Activated CD4-positive, alpha-beta memory T cell treated with anti-CD3 and anti-CD28 coated beads, Interleukin-2, amount 10 ng/mL, durations not matched to agents 7 days and 5 days (primary cell): Measurements from ENCODE around the gene HES4. TPM values are rescaled to one million over a fixed set of nuclear protein-coding genes. Genes with fewer than 3 reads are reported as not detected.

ENCODE experiments used
- CTCF ChIA-PET: fragments of 350-600 bp; sonication (Branson Sonifier 250); formaldehyde crosslinking; loops from one replicate; lab custom pipeline; 2021; ENCODE audit warnings: antibody characterized with exemption, inconsistent platforms; lab: Charles Lee
- POLR2A ChIA-PET: fragments of 350-600 bp; sonication (Branson Sonifier 250); formaldehyde crosslinking; loops from one replicate; lab custom pipeline; 2021; ENCODE audit warnings: antibody characterized with exemption; lab: Charles Lee
- DNase-seq: peaks from one replicate; pipeline ENCODE4 v3.0.0-alpha.2; 2020
- H3K27ac Mint-ChIP-seq: one replicate; pipeline ENCODE4 v1.8.0; 2021; ENCODE audit warnings: mild to moderate bottlenecking, mixed read lengths
- H3K27me3 Mint-ChIP-seq: one replicate; pipeline ENCODE4 v1.8.0; 2021; ENCODE audit warnings: mixed read lengths
- H3K36me3 Mint-ChIP-seq: one replicate; pipeline ENCODE4 v1.8.0; 2021; ENCODE audit warnings: low read depth, mixed read lengths
- H3K4me1 Mint-ChIP-seq: one replicate; pipeline ENCODE4 v1.8.0; 2021; ENCODE audit warnings: mixed read lengths
- H3K4me3 Mint-ChIP-seq: one replicate; pipeline ENCODE4 v1.8.0; 2021; ENCODE audit warnings: mild to moderate bottlenecking, mixed read lengths
- H3K9me3 Mint-ChIP-seq: one replicate; pipeline ENCODE4 v1.8.0; 2021; ENCODE audit warnings: mixed read lengths
- total RNA-seq, 2 experiments: library from RNA; stranded (reverse); gene quantifications; one replicate each; pipeline ENCODE4 v1.2.3, GENCODE V29; 2021

Gene HES4
- total RNA-seq, 2 experiments from 2014 or later, result 0.23 TPM; not detected in 1

GRCh38 chr1:969260-969855 is 30.5 kb downstream of the HES4 start:
- Mint-ChIP-seq H3K4me3 (no peak overlapping the region), H3K36me3 (peaks cover 6% of the 10 kb centered on the region), H3K27ac (no peak overlapping the region), H3K9me3 (peaks cover 7% of the 10 kb centered on the region), H3K27me3 (peaks cover 8% of the 10 kb centered on the region), H3K4me1 (peaks cover 17% of the 10 kb centered on the region)
- POLR2A ChIA-PET, result no interaction called here
- no peak for DNase-seq
- CTCF ChIA-PET, result no interaction called here

- POLR2A ChIA-PET, result interaction anchor here (0.9 to 2.2 kb wide), 6 partner anchors 8 to 47 kb away, joined by 4 to 12 read pairs (median 6); partner anchors contain the start of genes ISG15 and NOC2L
- Mint-ChIP-seq H3K9me3 (peaks cover 7% of the 10 kb centered on the region), H3K27ac (no peak overlapping the region), H3K36me3 (peaks cover 10% of the 10 kb centered on the region), H3K4me3 (no peak overlapping the region), H3K4me1 (peaks cover 17% of the 10 kb centered on the region), H3K27me3 (peaks cover 8% of the 10 kb centered on the region)
- CTCF ChIA-PET, result interaction anchor here (1.3 to 2.5 kb wide), 2 partner anchors 8 to 17 kb away, joined by 3 to 12 read pairs; no protein-coding TSS in a partner anchor
- no peak for DNase-seq
These were observed 32.2 kb downstream of the HES4 start for GRCh38 chr1:967466-968343.

- Mint-ChIP-seq H3K9me3 (peaks cover 7% of the 10 kb centered on the region), H3K27ac (peak overlapping the region; percentile 83), H3K4me1 (peaks cover 20% of the 10 kb centered on the region), H3K4me3 (peak overlapping the region; percentile 82), H3K36me3 (peaks cover 14% of the 10 kb centered on the region), H3K27me3 (peaks cover 8% of the 10 kb centered on the region)
- POLR2A ChIA-PET, result interaction anchor here (1.0 to 2.2 kb wide), 6 partner anchors 8 to 61 kb away, joined by 3 to 12 read pairs (median 6); partner anchors contain the start of genes ISG15 and NOC2L
- CTCF ChIA-PET, result interaction anchor here (1.0 to 2.5 kb wide), 4 partner anchors 9 to 97 kb away, joined by 5 to 12 read pairs (median 6); partner anchors contain the start of gene PERM1
- DNase-seq, result peak; percentile 87
These were observed 33.1 kb downstream of the HES4 start for GRCh38 chr1:966704-967300.

- Mint-ChIP-seq H3K9me3 (peaks cover 7% of the 10 kb centered on the region), H3K36me3 (peaks cover 14% of the 10 kb centered on the region), H3K27me3 (peaks cover 8% of the 10 kb centered on the region), H3K27ac (peak within 1 kb of the TSS; percentile 83), H3K4me3 (peak within 1 kb of the TSS; percentile 82), H3K4me1 (peaks cover 25% of the 10 kb centered on the region)
- peak; percentile 61 for DNase-seq
- POLR2A ChIA-PET, result interaction anchor here (1.0 to 2.2 kb wide), 5 partner anchors 7 to 61 kb away, joined by 3 to 12 read pairs (median 6); partner anchors contain the start of genes ISG15 and NOC2L
- CTCF ChIA-PET, result interaction anchor here (1.0 to 2.5 kb wide), 4 partner anchors 10 to 97 kb away, joined by 5 to 12 read pairs (median 6); partner anchors contain the start of gene PERM1
These were observed 33.7 kb downstream of the HES4 start, which contains the start of gene PLEKHN1 for GRCh38 chr1:966135-966703. PLEKHN1 (plus strand) TSS chr1:966482; CDS start chr1:966532, 50 bp downstream.

- ChIA-PET CTCF (interaction anchor here (2.4 kb wide), 1 partner anchor 98 kb away, joined by 7 read pairs; no protein-coding TSS in a partner anchor), POLR2A (no interaction called here)
- peaks cover 25% of the 10 kb centered on the region for H3K4me1 Mint-ChIP-seq
- H3K9me3 Mint-ChIP-seq, result peaks cover 7% of the 10 kb centered on the region
- H3K36me3 Mint-ChIP-seq, result peaks cover 14% of the 10 kb centered on the region
- DNase-seq, result no peak
- H3K4me3 Mint-ChIP-seq, result peak overlapping the region; percentile 57
- peaks cover 8% of the 10 kb centered on the region for H3K27me3 Mint-ChIP-seq
- H3K27ac Mint-ChIP-seq, result peak overlapping the region; percentile 74
These were observed 34.3 kb downstream of the HES4 start for GRCh38 chr1:965526-966134.

- Mint-ChIP-seq H3K36me3 (peaks cover 14% of the 10 kb centered on the region), H3K4me3 (no peak overlapping the region), H3K27ac (no peak overlapping the region), H3K9me3 (peaks cover 7% of the 10 kb centered on the region), H3K4me1 (peaks cover 27% of the 10 kb centered on the region), H3K27me3 (peaks cover 8% of the 10 kb centered on the region)
- ChIA-PET CTCF (interaction anchor here (2.4 kb wide), 1 partner anchor 99 kb away, joined by 7 read pairs; no protein-coding TSS in a partner anchor), POLR2A (no interaction called here)
- no peak for DNase-seq
These were observed 35.0 kb downstream of the HES4 start for GRCh38 chr1:964691-965525.

GRCh38 chr1:963746-964525 is 36.0 kb downstream of the HES4 start:
- ChIA-PET POLR2A (no interaction called here), CTCF (interaction anchor here (1.3 kb wide), 1 partner anchor 31 kb away, joined by 3 read pairs; no protein-coding TSS in a partner anchor)
- DNase-seq, result no peak
- H3K36me3 Mint-ChIP-seq, result peaks cover 15% of the 10 kb centered on the region
- peaks cover under 1% of the 10 kb centered on the region for H3K27me3 Mint-ChIP-seq
- peak overlapping the region; percentile 10 for H3K27ac Mint-ChIP-seq
- H3K4me1 Mint-ChIP-seq, result peaks cover 30% of the 10 kb centered on the region
- peak overlapping the region; percentile 10 for H3K4me3 Mint-ChIP-seq
- H3K9me3 Mint-ChIP-seq, result no peaks in the 10 kb centered on the region

- Mint-ChIP-seq H3K4me3 (no peak overlapping the region), H3K9me3 (no peaks in the 10 kb centered on the region), H3K4me1 (peaks cover 33% of the 10 kb centered on the region), H3K27ac (no peak overlapping the region), H3K36me3 (peaks cover 16% of the 10 kb centered on the region), H3K27me3 (no peaks in the 10 kb centered on the region)
- DNase-seq, result no peak
- ChIA-PET POLR2A (no interaction called here), CTCF (interaction anchor here (1.3 kb wide), 1 partner anchor 31 kb away, joined by 3 read pairs; no protein-coding TSS in a partner anchor)
These were observed 36.6 kb downstream of the HES4 start for GRCh38 chr1:963301-963651.

- Mint-ChIP-seq H3K4me3 (peak overlapping the region; percentile 64), H3K9me3 (no peaks in the 10 kb centered on the region)
These were observed 37.3 kb downstream of the HES4 start for GRCh38 chr1:962381-963300.

GRCh38 chr1:961132-961669 is 38.7 kb downstream of the HES4 start:
- ChIA-PET CTCF (no interaction called here), POLR2A (no interaction called here)
- Mint-ChIP-seq H3K27me3 (no peaks in the 10 kb centered on the region), H3K9me3 (no peaks in the 10 kb centered on the region), H3K27ac (no peak overlapping the region), H3K4me3 (peak overlapping the region; percentile 64), H3K4me1 (peaks cover 41% of the 10 kb centered on the region), H3K36me3 (peaks cover 25% of the 10 kb centered on the region)
- DNase-seq, result no peak

More at GRCh38 chr1:962381-963300, 37.3 kb downstream of the HES4 start:
- Mint-ChIP-seq H3K27me3 (no peaks in the 10 kb centered on the region), H3K4me1 (peaks cover 37% of the 10 kb centered on the region), H3K36me3 (peaks cover 18% of the 10 kb centered on the region), H3K27ac (no peak overlapping the region)
- POLR2A ChIA-PET, result no interaction called here
- CTCF ChIA-PET, result interaction anchor here (1.3 kb wide), 1 partner anchor 32 kb away, joined by 3 read pairs; no protein-coding TSS in a partner anchor
- no peak for DNase-seq
